ENCODE results near the gene TRIM43.
"Not testable (repeated sequence)": the region's sequence is repeated elsewhere in the genome, so short reads cannot be mapped to it uniquely, and the experiment has no call there.

The TRIM43 gene

GRCh38 chr2:95633626-95634259, 41.9 kb downstream of the TRIM43 start:
- intact Hi-C loops (cut with DNase I); DNase-seq: not testable (repeated sequence)

- intact Hi-C loops (cut with DNase I); DNase-seq: not testable (repeated sequence)
These were observed 48.9 kb downstream of the TRIM43 start for GRCh38 chr2:95640515-95641288.

GRCh38 chr2:95641289-95641575, 49.4 kb downstream of the TRIM43 start:
- intact Hi-C loops (cut with DNase I); DNase-seq: not testable (repeated sequence)

- DNase-seq; intact Hi-C loops (cut with DNase I): not testable (repeated sequence)
These were observed 50.0 kb downstream of the TRIM43 start for GRCh38 chr2:95641787-95642186.

- DNase-seq; intact Hi-C loops (cut with DNase I): not testable (repeated sequence)
These were observed 50.6 kb downstream of the TRIM43 start for GRCh38 chr2:95642360-95642759.

- intact Hi-C loops (cut with DNase I) = not testable (repeated sequence)
These were observed 51.1 kb downstream of the TRIM43 start for GRCh38 chr2:95642951-95643350.

GRCh38 chr2:95645312-95645711, 53.5 kb downstream of the TRIM43 start:
- intact Hi-C loops (cut with DNase I); DNase-seq: not testable (repeated sequence)

More at GRCh38 chr2:95642951-95643350, 51.1 kb downstream of the TRIM43 start:
- not testable (repeated sequence) for DNase-seq

GRCh38 chr2:95646274-95646994, 54.6 kb downstream of the TRIM43 start:
- DNase-seq; intact Hi-C loops (cut with DNase I): not testable (repeated sequence)

- DNase-seq; intact Hi-C loops (cut with DNase I): not testable (repeated sequence)
These were observed 57.2 kb downstream of the TRIM43 start for GRCh38 chr2:95648894-95649544.
